LNCAP (cell line): ENCODE data around the gene GRK3.

Experiments used
- CTCF ChIP-seq: fragments of 450-650 bp; IDR thresholded peaks from 2 replicates; pipeline ENCODE4 v1.5.1; 2017; ENCODE audit warnings: mild to moderate bottlenecking

The GRK3 gene

GRCh38 chr22:25704701-25705100, 140.2 kb downstream of the GRK3 start:
- no peak for TF ChIP-seq CTCF

GRCh38 chr22:25706197-25706596, 141.7 kb downstream of the GRK3 start:
- TF ChIP-seq CTCF, result no peak

GRCh38 chr22:25709758-25710157, 145.3 kb downstream of the GRK3 start:
- TF ChIP-seq CTCF, result no peak

GRCh38 chr22:25710501-25710900, 146.0 kb downstream of the GRK3 start:
- TF ChIP-seq CTCF, result no peak

GRCh38 chr22:25711491-25711890, 147.0 kb downstream of the GRK3 start:
- no peak for TF ChIP-seq CTCF

- no peak for TF ChIP-seq CTCF
Measured at GRCh38 chr22:25712661-25713400, 148.4 kb downstream of the GRK3 start.

GRCh38 chr22:25714070-25714469, 149.6 kb downstream of the GRK3 start:
- no peak for TF ChIP-seq CTCF

- no peak for TF ChIP-seq CTCF
Measured at GRCh38 chr22:25714739-25715138, 150.3 kb downstream of the GRK3 start.
